ENCODE measurements around the gene SRGAP3. TPM values are rescaled to one million over a fixed set of nuclear protein-coding genes. Genes with fewer than 3 reads are reported as not detected.

The SRGAP3 gene
- total RNA-seq, 2 donors from 2014 or later: 2.6 to 12.8 TPM

GRCh38 chr3:9169326-9169725, 80.1 kb downstream of the SRGAP3 start:
- H3K27me3 ChIP-seq (replicated peaks; ENCODE audit: insufficient read depth): no peaks in the 10 kb centered on the region
- H3K4me1 ChIP-seq (ENCODE audit: control insufficient read depth in 1 of 2, low read depth in 2 of 2): peaks cover 0 to 8% of the 10 kb centered on the region in 2 donors
- DNase-seq (ENCODE audit: low spot score): no peak
- ATAC-seq (ENCODE audit: insufficient number of reproducible peaks, low FRiP score, low read depth): no peak
- H3K9me3 ChIP-seq: no peaks in the 10 kb centered on the region
- no peaks in the 10 kb centered on the region for H3K36me3 ChIP-seq
- TF ChIP-seq CTCF (IDR thresholded peaks at IDR 0.05): no peak
- no peak overlapping the region for H3K4me3 ChIP-seq
- H3K27ac ChIP-seq: no peak overlapping the region

GRCh38 chr3:9168241-9168741, 81.2 kb downstream of the SRGAP3 start:
- Histone ChIP-seq H3K4me1 (ENCODE audit: control insufficient read depth in 1 of 2, low read depth in 2 of 2) (peaks cover 0 to 8% of the 10 kb centered on the region in 2 donors), H3K27ac (no peak overlapping the region), H3K4me3 (no peak overlapping the region), H3K27me3 (replicated peaks; ENCODE audit: insufficient read depth) (no peaks in the 10 kb centered on the region), H3K9me3 (no peaks in the 10 kb centered on the region), H3K36me3 (no peaks in the 10 kb centered on the region)
- no peak for TF ChIP-seq CTCF (IDR thresholded peaks at IDR 0.05)
- ATAC-seq (ENCODE audit: insufficient number of reproducible peaks, low FRiP score, low read depth): no peak
- DNase-seq (ENCODE audit: low spot score): no peak

- no peaks in the 10 kb centered on the region for H3K4me1 ChIP-seq (ENCODE audit: control insufficient read depth in 1 of 2, low read depth in 2 of 2)
These were observed 82.2 kb downstream of the SRGAP3 start for GRCh38 chr3:9167222-9167621.

GRCh38 chr3:9165421-9165820, 84.0 kb downstream of the SRGAP3 start:
- no peaks in the 10 kb centered on the region for H3K9me3 ChIP-seq
- H3K4me3 ChIP-seq: no peak overlapping the region
- TF ChIP-seq CTCF (IDR thresholded peaks at IDR 0.05): no peak
- no peaks in the 10 kb centered on the region for H3K27me3 ChIP-seq (replicated peaks; ENCODE audit: insufficient read depth)
- no peaks in the 10 kb centered on the region for H3K36me3 ChIP-seq
- no peak for DNase-seq (ENCODE audit: low spot score)
- no peak for ATAC-seq (ENCODE audit: insufficient number of reproducible peaks, low FRiP score, low read depth)
- H3K4me1 ChIP-seq (ENCODE audit: control insufficient read depth in 1 of 2, low read depth in 2 of 2): no peaks in the 10 kb centered on the region
- H3K27ac ChIP-seq: no peak overlapping the region

More at GRCh38 chr3:9167222-9167621, 82.2 kb downstream of the SRGAP3 start:
- Histone ChIP-seq H3K27ac (no peak overlapping the region), H3K36me3 (no peaks in the 10 kb centered on the region), H3K9me3 (no peaks in the 10 kb centered on the region), H3K27me3 (replicated peaks; ENCODE audit: insufficient read depth) (no peaks in the 10 kb centered on the region), H3K4me3 (no peak overlapping the region)
- DNase-seq (ENCODE audit: low spot score): no peak
- no peak for TF ChIP-seq CTCF (IDR thresholded peaks at IDR 0.05)
- no peak for ATAC-seq (ENCODE audit: insufficient number of reproducible peaks, low FRiP score, low read depth)

GRCh38 chr3:9163289-9163688, 86.2 kb downstream of the SRGAP3 start:
- H3K27ac ChIP-seq: no peak overlapping the region
- no peaks in the 10 kb centered on the region for H3K27me3 ChIP-seq (replicated peaks; ENCODE audit: insufficient read depth)
- no peak for TF ChIP-seq CTCF (IDR thresholded peaks at IDR 0.05)
- no peak for ATAC-seq (ENCODE audit: insufficient number of reproducible peaks, low FRiP score, low read depth)
- no peaks in the 10 kb centered on the region for H3K9me3 ChIP-seq
- no peaks in the 10 kb centered on the region for H3K4me1 ChIP-seq (ENCODE audit: control insufficient read depth in 1 of 2, low read depth in 2 of 2)
- no peak for DNase-seq (ENCODE audit: low spot score)
- no peaks in the 10 kb centered on the region for H3K36me3 ChIP-seq
- no peak overlapping the region for H3K4me3 ChIP-seq

Measured in thoracic aorta (tissue), 2 donors.